ENCODE results near the gene MACROD2.
"Not testable (repeated sequence)": the region's sequence is repeated elsewhere in the genome, so short reads cannot be mapped to it uniquely, and the experiment has no call there.

The MACROD2 gene

GRCh38 chr20:15805154-15805553, 1809.8 kb downstream of the MACROD2 start:
- no peaks in the 10 kb centered on the region for H3K27me3 ChIP-seq (replicated peaks; ENCODE audit: control insufficient read depth, insufficient read depth, low read length)
- no peak for DNase-seq (ENCODE audit: extremely low read depth, insufficient read length)
- H3K36me3 ChIP-seq (ENCODE audit: control insufficient read depth, insufficient read depth, low read length) = no peaks in the 10 kb centered on the region
- no peak for TF ChIP-seq CTCF (IDR thresholded peaks at IDR 0.05; ENCODE audit: insufficient read depth, low read length, poor library complexity, severe bottlenecking)
- no peak overlapping the region for H3K4me3 ChIP-seq (replicated peaks; ENCODE audit: low read depth, low read length)

- no peak for TF ChIP-seq CTCF (IDR thresholded peaks at IDR 0.05; ENCODE audit: insufficient read depth, low read length, poor library complexity, severe bottlenecking)
- H3K27me3 ChIP-seq (replicated peaks; ENCODE audit: control insufficient read depth, insufficient read depth, low read length) = no peaks in the 10 kb centered on the region
- H3K4me3 ChIP-seq (replicated peaks; ENCODE audit: low read depth, low read length) = no peak overlapping the region
- H3K36me3 ChIP-seq (ENCODE audit: control insufficient read depth, insufficient read depth, low read length) = no peaks in the 10 kb centered on the region
- DNase-seq (ENCODE audit: extremely low read depth, insufficient read length) = no peak
Measured at GRCh38 chr20:15806105-15806504, 1810.8 kb downstream of the MACROD2 start.

GRCh38 chr20:15807271-15807670, 1812.0 kb downstream of the MACROD2 start:
- no peaks in the 10 kb centered on the region for H3K36me3 ChIP-seq (ENCODE audit: control insufficient read depth, insufficient read depth, low read length)
- H3K27me3 ChIP-seq (replicated peaks; ENCODE audit: control insufficient read depth, insufficient read depth, low read length) = no peaks in the 10 kb centered on the region
- TF ChIP-seq CTCF (IDR thresholded peaks at IDR 0.05; ENCODE audit: insufficient read depth, low read length, poor library complexity, severe bottlenecking) = no peak
- DNase-seq (ENCODE audit: extremely low read depth, insufficient read length) = no peak
- no peak overlapping the region for H3K4me3 ChIP-seq (replicated peaks; ENCODE audit: low read depth, low read length)

- not testable (repeated sequence) for H3K4me3 ChIP-seq (replicated peaks; ENCODE audit: low read depth, low read length); H3K36me3 ChIP-seq (ENCODE audit: control insufficient read depth, insufficient read depth, low read length); H3K27me3 ChIP-seq (replicated peaks; ENCODE audit: control insufficient read depth, insufficient read depth, low read length)
- DNase-seq (ENCODE audit: extremely low read depth, insufficient read length) = peak; percentile 3
Measured at GRCh38 chr20:15807771-15808170, 1812.5 kb downstream of the MACROD2 start.

- H3K36me3 ChIP-seq (ENCODE audit: control insufficient read depth, insufficient read depth, low read length) = no peaks in the 10 kb centered on the region
- no peak for DNase-seq (ENCODE audit: extremely low read depth, insufficient read length)
- no peak for TF ChIP-seq CTCF (IDR thresholded peaks at IDR 0.05; ENCODE audit: insufficient read depth, low read length, poor library complexity, severe bottlenecking)
- no peak overlapping the region for H3K4me3 ChIP-seq (replicated peaks; ENCODE audit: low read depth, low read length)
- H3K27me3 ChIP-seq (replicated peaks; ENCODE audit: control insufficient read depth, insufficient read depth, low read length) = no peaks in the 10 kb centered on the region
Measured at GRCh38 chr20:15811951-15812350, 1816.6 kb downstream of the MACROD2 start.

- Histone ChIP-seq H3K4me3 (replicated peaks; ENCODE audit: low read depth, low read length) (no peak overlapping the region), H3K36me3 (ENCODE audit: control insufficient read depth, insufficient read depth, low read length) (no peaks in the 10 kb centered on the region), H3K27me3 (replicated peaks; ENCODE audit: control insufficient read depth, insufficient read depth, low read length) (no peaks in the 10 kb centered on the region)
- no peak for DNase-seq (ENCODE audit: extremely low read depth, insufficient read length)
- TF ChIP-seq CTCF (IDR thresholded peaks at IDR 0.05; ENCODE audit: insufficient read depth, low read length, poor library complexity, severe bottlenecking) = no peak
Measured at GRCh38 chr20:15812696-15813095, 1817.4 kb downstream of the MACROD2 start.

All from GM06990 (cell line).